ENCODE data around the gene TRIM6.
"Not testable (repeated sequence)": the region's sequence is repeated elsewhere in the genome, so short reads cannot be mapped to it uniquely, and the experiment has no call there.

The TRIM6 gene

GRCh38 chr11:5631969-5632635 lies 35.7 kb downstream of the TRIM6 start:
- FAIRE-seq (peak; percentile 90), DNase-seq (ENCODE audit: insufficient read length) (peak; percentile 29)
- TF ChIP-seq TAF1 (IDR thresholded peaks at IDR 0.05; ENCODE audit: borderline replicate concordance, low read depth, low read length) (no peak), POLR2A (IDR thresholded peaks at IDR 0.05; ENCODE audit: low read depth, low read length) (peak; percentile 14; the same call in 1 of the 2 replicates), POLR2AphosphoS5 (IDR thresholded peaks at IDR 0.05; ENCODE audit: low read depth, low read length) (0 out of 2 replicates have a peak, but pooled peaks have one; percentile 17)

GRCh38 chr11:5639953-5640352 lies 43.5 kb downstream of the TRIM6 start:
- FAIRE-seq (no peak), DNase-seq (ENCODE audit: insufficient read length) (no peak)
- no peak for TF ChIP-seq POLR2A (IDR thresholded peaks at IDR 0.05; ENCODE audit: low read depth, low read length)
- TF ChIP-seq TAF1 (IDR thresholded peaks at IDR 0.05; ENCODE audit: borderline replicate concordance, low read depth, low read length) = no peak
- no peak for TF ChIP-seq POLR2AphosphoS5 (IDR thresholded peaks at IDR 0.05; ENCODE audit: low read depth, low read length)

GRCh38 chr11:5643585-5643984 lies 47.1 kb downstream of the TRIM6 start:
- FAIRE-seq (no peak), DNase-seq (ENCODE audit: insufficient read length) (no peak)
- no peak for TF ChIP-seq POLR2A (IDR thresholded peaks at IDR 0.05; ENCODE audit: low read depth, low read length)
- no peak for TF ChIP-seq TAF1 (IDR thresholded peaks at IDR 0.05; ENCODE audit: borderline replicate concordance, low read depth, low read length)
- no peak for TF ChIP-seq POLR2AphosphoS5 (IDR thresholded peaks at IDR 0.05; ENCODE audit: low read depth, low read length)

GRCh38 chr11:5646139-5646538 lies 49.7 kb downstream of the TRIM6 start:
- FAIRE-seq (no peak), DNase-seq (ENCODE audit: insufficient read length) (no peak)
- TF ChIP-seq TAF1 (IDR thresholded peaks at IDR 0.05; ENCODE audit: borderline replicate concordance, low read depth, low read length) = no peak
- no peak for TF ChIP-seq POLR2A (IDR thresholded peaks at IDR 0.05; ENCODE audit: low read depth, low read length)
- no peak for TF ChIP-seq POLR2AphosphoS5 (IDR thresholded peaks at IDR 0.05; ENCODE audit: low read depth, low read length)

- no peak for FAIRE-seq
- TF ChIP-seq POLR2A (IDR thresholded peaks at IDR 0.05; ENCODE audit: low read depth, low read length) = no peak
- no peak for TF ChIP-seq TAF1 (IDR thresholded peaks at IDR 0.05; ENCODE audit: borderline replicate concordance, low read depth, low read length)
- TF ChIP-seq POLR2AphosphoS5 (IDR thresholded peaks at IDR 0.05; ENCODE audit: low read depth, low read length) = no peak
- no peak for DNase-seq (ENCODE audit: insufficient read length)
Observed at GRCh38 chr11:5655474-5655873, 59.0 kb downstream of the TRIM6 start.

GRCh38 chr11:5656956-5657355 lies 60.5 kb downstream of the TRIM6 start:
- FAIRE-seq; DNase-seq (ENCODE audit: insufficient read length): not testable (repeated sequence)

GRCh38 chr11:5658318-5658717 lies 61.9 kb downstream of the TRIM6 start:
- TF ChIP-seq POLR2A (IDR thresholded peaks at IDR 0.05; ENCODE audit: low read depth, low read length) (no peak), POLR2AphosphoS5 (IDR thresholded peaks at IDR 0.05; ENCODE audit: low read depth, low read length) (no peak), TAF1 (IDR thresholded peaks at IDR 0.05; ENCODE audit: borderline replicate concordance, low read depth, low read length) (no peak)
- FAIRE-seq (no peak), DNase-seq (ENCODE audit: insufficient read length) (no peak)
